Activated naive CD4-positive, alpha-beta T cell treated with anti-CD3 and anti-CD28 coated beads for 36 hours (primary cell): ENCODE measurements around the gene KLHDC7B. TPM values are rescaled to one million over a fixed set of nuclear protein-coding genes. Genes with fewer than 3 reads are reported as not detected.

Source experiments
- CTCF ChIA-PET: fragments of 350-600 bp; sonication (Branson Sonifier 250); formaldehyde crosslinking; loops from one replicate; lab custom pipeline; 2021; ENCODE audit warnings: antibody characterized with exemption; lab: Charles Lee
- DNase-seq: peaks from one replicate; pipeline ENCODE4 v3.0.0-alpha.2; 2020
- H3K27ac Mint-ChIP-seq: one replicate; pipeline ENCODE4 v1.8.0; 2021; ENCODE audit warnings: mild to moderate bottlenecking, mixed read lengths
- H3K27me3 Mint-ChIP-seq: one replicate; pipeline ENCODE4 v1.8.0; 2021; ENCODE audit warnings: low read depth, mixed read lengths
- H3K36me3 Mint-ChIP-seq: one replicate; pipeline ENCODE4 v1.8.0; 2021; ENCODE audit warnings: low read depth, mixed read lengths
- H3K4me1 Mint-ChIP-seq: one replicate; pipeline ENCODE4 v1.8.0; 2021; ENCODE audit warnings: low read depth, mixed read lengths
- H3K4me3 Mint-ChIP-seq: one replicate; pipeline ENCODE4 v1.8.0; 2021; ENCODE audit warnings: mild to moderate bottlenecking, moderate library complexity, mixed read lengths
- H3K9me3 Mint-ChIP-seq: one replicate; pipeline ENCODE4 v1.8.0; 2021; ENCODE audit warnings: mixed read lengths
- intact Hi-C: fragments of 100-400 bp; cut with micrococcal nuclease; formaldehyde crosslinking; loops from one replicate; pipeline ENCODE4 v1.15.1; 2023
- total RNA-seq, 2 experiments: library from RNA; stranded (reverse); gene quantifications; one replicate each; pipeline ENCODE4 v1.2.3, GENCODE V29; 2021

KLHDC7B gene
- total RNA-seq, 2 experiments from 2014 or later = 7.4 to 7.6 TPM

- Mint-ChIP-seq H3K9me3 (peaks cover 1% of the 10 kb centered on the region), H3K36me3 (peaks cover 8% of the 10 kb centered on the region), H3K27me3 (no peaks in the 10 kb centered on the region), H3K27ac (peak overlapping the region; percentile 74), H3K4me3 (no peak overlapping the region), H3K4me1 (peaks cover 51% of the 10 kb centered on the region)
- intact Hi-C loops = no loop called here
- DNase-seq = no peak
- CTCF ChIA-PET = interaction anchor here (1.0 to 2.9 kb wide), 8 partner anchors 13 to 74 kb away, joined by 3 to 13 read pairs (median 8); partner anchors contain the start of genes SCO2 and SYCE3
These were observed 895 bp downstream of the KLHDC7B start for GRCh38 chr22:50546326-50547262.

- DNase-seq = no peak
- H3K36me3 Mint-ChIP-seq = peaks cover 6% of the 10 kb centered on the region
- H3K4me1 Mint-ChIP-seq = peaks cover 43% of the 10 kb centered on the region
- H3K9me3 Mint-ChIP-seq = no peaks in the 10 kb centered on the region
- peak overlapping the region; percentile 53 for H3K27ac Mint-ChIP-seq
- peak overlapping the region; percentile 63 for H3K4me3 Mint-ChIP-seq
- no peaks in the 10 kb centered on the region for H3K27me3 Mint-ChIP-seq
- CTCF ChIA-PET = interaction anchor here (0.8 to 2.9 kb wide), 12 partner anchors 8 to 73 kb away, joined by 3 to 13 read pairs (median 4); partner anchors contain the start of gene SCO2
- intact Hi-C loops = no loop called here
These were observed 1.7 kb downstream of the KLHDC7B start for GRCh38 chr22:50547263-50547985.

GRCh38 chr22:50548040-50548920, 2.6 kb downstream of the KLHDC7B start:
- CTCF ChIA-PET = interaction anchor here (0.6 to 2.9 kb wide), 16 partner anchors 9 to 305 kb away, joined by 3 to 13 read pairs (median 3); partner anchors contain the start of genes LMF2, NCAPH2, SCO2 and SYCE3
- peaks cover 6% of the 10 kb centered on the region for H3K36me3 Mint-ChIP-seq
- H3K4me3 Mint-ChIP-seq = peak overlapping the region; percentile 74
- H3K27ac Mint-ChIP-seq = peak overlapping the region; percentile 82
- H3K9me3 Mint-ChIP-seq = no peaks in the 10 kb centered on the region
- H3K4me1 Mint-ChIP-seq = peaks cover 40% of the 10 kb centered on the region
- no peaks in the 10 kb centered on the region for H3K27me3 Mint-ChIP-seq
- intact Hi-C loops = loop anchor here (1.0 kb wide), 2 partner anchors 9 to 72 kb away; no protein-coding TSS in a partner anchor
- peak; percentile 75 for DNase-seq

- CTCF ChIA-PET = interaction anchor here (0.6 to 2.9 kb wide), 10 partner anchors 10 to 306 kb away, joined by 3 to 13 read pairs (median 6); partner anchors contain the start of genes LMF2, NCAPH2, SCO2 and SYCE3
- H3K9me3 Mint-ChIP-seq = no peaks in the 10 kb centered on the region
- H3K4me1 Mint-ChIP-seq = peaks cover 36% of the 10 kb centered on the region
- DNase-seq = no peak
- H3K27ac Mint-ChIP-seq = peak overlapping the region; percentile 83
- intact Hi-C loops = loop anchor here (1.0 kb wide), 2 partner anchors 10 to 71 kb away; no protein-coding TSS in a partner anchor
- H3K36me3 Mint-ChIP-seq = peaks cover 6% of the 10 kb centered on the region
- H3K4me3 Mint-ChIP-seq = peak overlapping the region; percentile 79
- no peaks in the 10 kb centered on the region for H3K27me3 Mint-ChIP-seq
These were observed 3.5 kb downstream of the KLHDC7B start for GRCh38 chr22:50548921-50549790.

- Mint-ChIP-seq H3K4me3 (peak overlapping the region; percentile 79), H3K9me3 (no peaks in the 10 kb centered on the region)
These were observed 4.7 kb downstream of the KLHDC7B start for GRCh38 chr22:50550395-50550794.

GRCh38 chr22:50551160-50551752, 5.6 kb downstream of the KLHDC7B start:
- no peak overlapping the region for H3K27ac Mint-ChIP-seq
- CTCF ChIA-PET = interaction anchor here (1.4 to 2.0 kb wide), 3 partner anchors 12 to 17 kb away, joined by 4 to 13 read pairs (median 4); partner anchors contain the start of gene SYCE3
- intact Hi-C loops = no loop called here

More at GRCh38 chr22:50550395-50550794, 4.7 kb downstream of the KLHDC7B start:
- intact Hi-C loops = no loop called here
- CTCF ChIA-PET = interaction anchor here (1.4 to 2.0 kb wide), 4 partner anchors 13 to 25 kb away, joined by 4 to 13 read pairs (median 6); partner anchors contain the start of genes SCO2 and SYCE3
- no peaks in the 10 kb centered on the region for H3K27me3 Mint-ChIP-seq
- DNase-seq = no peak
- peaks cover 6% of the 10 kb centered on the region for H3K36me3 Mint-ChIP-seq
- H3K4me1 Mint-ChIP-seq = peaks cover 25% of the 10 kb centered on the region
- H3K27ac Mint-ChIP-seq = peak overlapping the region; percentile 70

GRCh38 chr22:50553310-50553709, 7.6 kb downstream of the KLHDC7B start:
- CTCF ChIA-PET = no interaction called here
- no peaks in the 10 kb centered on the region for H3K9me3 Mint-ChIP-seq
- peaks cover 13% of the 10 kb centered on the region for H3K4me1 Mint-ChIP-seq

More at GRCh38 chr22:50551160-50551752, 5.6 kb downstream of the KLHDC7B start:
- peaks cover 17% of the 10 kb centered on the region for H3K4me1 Mint-ChIP-seq
- no peak overlapping the region for H3K4me3 Mint-ChIP-seq
- no peaks in the 10 kb centered on the region for H3K27me3 Mint-ChIP-seq
- DNase-seq = no peak
- H3K36me3 Mint-ChIP-seq = peaks cover 6% of the 10 kb centered on the region
- H3K9me3 Mint-ChIP-seq = no peaks in the 10 kb centered on the region

GRCh38 chr22:50556703-50557102, 11.0 kb downstream of the KLHDC7B start:
- Mint-ChIP-seq H3K27me3 (no peaks in the 10 kb centered on the region), H3K9me3 (no peaks in the 10 kb centered on the region), H3K36me3 (no peaks in the 10 kb centered on the region), H3K27ac (no peak overlapping the region), H3K4me3 (no peak overlapping the region), H3K4me1 (peaks cover 3% of the 10 kb centered on the region)
- intact Hi-C loops = no loop called here
- no peak for DNase-seq
- CTCF ChIA-PET = interaction anchor here (1.1 to 1.9 kb wide), 4 partner anchors 12 to 31 kb away, joined by 3 to 7 read pairs (median 4); partner anchors contain the start of gene SCO2

More at GRCh38 chr22:50553310-50553709, 7.6 kb downstream of the KLHDC7B start:
- H3K4me3 Mint-ChIP-seq = no peak overlapping the region
- intact Hi-C loops = no loop called here
- peaks cover 6% of the 10 kb centered on the region for H3K36me3 Mint-ChIP-seq
- no peaks in the 10 kb centered on the region for H3K27me3 Mint-ChIP-seq
- H3K27ac Mint-ChIP-seq = no peak overlapping the region
- no peak for DNase-seq

- Mint-ChIP-seq H3K4me3 (no peak overlapping the region), H3K27me3 (no peaks in the 10 kb centered on the region), H3K9me3 (no peaks in the 10 kb centered on the region), H3K27ac (no peak overlapping the region), H3K36me3 (no peaks in the 10 kb centered on the region), H3K4me1 (peaks cover 13% of the 10 kb centered on the region)
- CTCF ChIA-PET = interaction anchor here (0.6 to 1.1 kb wide), 3 partner anchors 11 to 230 kb away, joined by 3 read pairs; no protein-coding TSS in a partner anchor
- no peak for DNase-seq
- intact Hi-C loops = no loop called here
These were observed 14.3 kb downstream of the KLHDC7B start for GRCh38 chr22:50560034-50560433.
